GM23338 (cell line): ENCODE data around the gene DRD5. TPM values are rescaled to one million over a fixed set of nuclear protein-coding genes. Genes with fewer than 3 reads are reported as not detected.

Experiments used
- ATAC-seq: fragments of 200-7000 bp; cut with Tn5 transposase; 3 replicates; pipeline ENCODE4 v1.9.1; 2020
- DNase-seq: peaks from one replicate; pipeline ENCODE4 v3.0.0-alpha.2; 2015; ENCODE audit warnings: low spot score
- H2AFZ ChIP-seq: fragments of 200-600 bp; sonication (generic); 2 replicates; pipeline ENCODE4 v1.8.0; 2016; ENCODE audit warnings: antibody characterized with exemption, mild to moderate bottlenecking, moderate library complexity
- H3F3A ChIP-seq: fragments of 200-600 bp; sonication (generic); replicated peaks from 2 replicates; pipeline ENCODE4 v1.8.0; 2017; ENCODE audit warnings: antibody characterized with exemption, mixed run types, low read depth
- H3K27ac ChIP-seq: fragments of 200-600 bp; sonication (generic); 2 replicates; pipeline ENCODE4 v1.6.1; 2016; ENCODE audit warnings: low read depth
- H3K27me3 ChIP-seq: fragments of 200-600 bp; sonication (generic); 2 replicates; pipeline ENCODE4 v1.8.0; 2016; ENCODE audit warnings: mild to moderate bottlenecking, mixed run types, moderate library complexity; ENCODE audit not compliant: insufficient read depth
- H3K36me3 ChIP-seq: fragments of 200-600 bp; sonication (generic); 2 replicates; pipeline ENCODE4 v1.8.0; 2016; ENCODE audit warnings: mild to moderate bottlenecking; ENCODE audit not compliant: insufficient read depth
- H3K4me1 ChIP-seq: fragments of 200-600 bp; sonication (generic); 2 replicates; pipeline ENCODE4 v1.8.0; 2016; ENCODE audit warnings: mild to moderate bottlenecking, moderate library complexity; ENCODE audit not compliant: insufficient read depth
- H3K4me2 ChIP-seq: fragments of 200-600 bp; sonication (generic); 2 replicates; pipeline ENCODE4 v1.7.1; 2017; ENCODE audit warnings: mixed run types
- H3K4me3 ChIP-seq: fragments of 200-600 bp; sonication (generic); 2 replicates; pipeline ENCODE4 v1.6.1; 2016; ENCODE audit warnings: mixed run types
- H3K79me2 ChIP-seq: fragments of 200-600 bp; sonication (generic); replicated peaks from 2 replicates; pipeline ENCODE4 v1.8.0; 2017; ENCODE audit warnings: mild to moderate bottlenecking; ENCODE audit not compliant: insufficient read depth
- H3K9me2 ChIP-seq: fragments of 200-600 bp; sonication (generic); 2 replicates; pipeline ENCODE4 v1.8.0; 2017; ENCODE audit not compliant: insufficient read depth
- H4K20me1 ChIP-seq: fragments of 200-600 bp; sonication (generic); replicated peaks from 2 replicates; pipeline ENCODE4 v1.8.0; 2017; ENCODE audit warnings: mild to moderate bottlenecking; ENCODE audit not compliant: insufficient read depth
- H3K27ac Mint-ChIP-seq: 2 replicates; pipeline ENCODE4 v1.8.0; 2020; ENCODE audit warnings: inconsistent platforms, mild to moderate bottlenecking, moderate library complexity, mixed read lengths
- H3K27me3 Mint-ChIP-seq: 3 replicates; pipeline ENCODE4 v1.8.0; 2022; ENCODE audit warnings: low read depth, mild to moderate bottlenecking, moderate library complexity, mixed read lengths, inconsistent platforms; ENCODE audit not compliant: insufficient read depth, poor library complexity
- H3K36me3 Mint-ChIP-seq: 3 replicates; pipeline ENCODE4 v1.8.0; 2021; ENCODE audit warnings: low read depth, mild to moderate bottlenecking, inconsistent platforms, moderate library complexity, mixed read lengths
- H3K4me1 Mint-ChIP-seq: 3 replicates; pipeline ENCODE4 v1.8.0; 2020; ENCODE audit warnings: mild to moderate bottlenecking, inconsistent platforms, mixed read lengths
- H3K4me3 Mint-ChIP-seq: 3 replicates; pipeline ENCODE4 v1.8.0; 2021; ENCODE audit warnings: moderate library complexity, mild to moderate bottlenecking, inconsistent platforms, mixed read lengths
- H3K9me3 Mint-ChIP-seq: 3 replicates; pipeline ENCODE4 v1.8.0; 2020; ENCODE audit warnings: moderate library complexity, mild to moderate bottlenecking, inconsistent platforms, mixed read lengths
- REST ChIP-seq: IDR thresholded peaks from one replicate; pipeline ENCODE4 v1.6.1; 2018; ENCODE audit warnings: antibody characterized with exemption; ENCODE audit not compliant: unreplicated experiment
- ZNF462 ChIP-seq: fragments of 250-450 bp; sonication (Bioruptor Pico); IDR thresholded peaks from 2 replicates; pipeline ENCODE4 v1.5.0; 2020; ENCODE audit warnings: mild to moderate bottlenecking, moderate library complexity
- polyA plus RNA-seq: library from polyadenylated mRNA; unstranded; fragments of >200 nt; fragmentation: Nextera tagmentation; extraction: Ambion mirVana; gene quantifications from 2 replicates; pipeline ENCODE4 v1.2.1, GENCODE V29; 2016
- total RNA-seq: library from RNA; depleted of rRNA; stranded (reverse); fragments of >200 nt; shearing (Covaris generic); gene quantifications from 2 replicates; pipeline ENCODE4 v1.2.3, GENCODE V29; 2014

DRD5 gene
- total and polyA plus RNA-seq, 2 experiments from 2014 or later = 0.08 to 0.24 TPM

- Histone ChIP-seq H3K79me2 (no peaks in the 10 kb centered on the region), H3K9me2 (no peaks in the 10 kb centered on the region), H3K4me1 (no peaks in the 10 kb centered on the region), H3K27ac (no peak overlapping the region), H3K27me3 (no peaks in the 10 kb centered on the region), H3K4me2 (no peak overlapping the region), H3K4me3 (no peak overlapping the region), H4K20me1 (no peaks in the 10 kb centered on the region), H3F3A (no peaks in the 10 kb centered on the region), H3K36me3 (no peaks in the 10 kb centered on the region), H2AFZ (no peak overlapping the region)
- Mint-ChIP-seq H3K4me1 (no peaks in the 10 kb centered on the region), H3K27ac (no peak overlapping the region), H3K27me3 (peaks cover 11% of the 10 kb centered on the region), H3K9me3 (no peaks in the 10 kb centered on the region), H3K36me3 (no peaks in the 10 kb centered on the region), H3K4me3 (no peak overlapping the region)
- no peak for ATAC-seq
- no peak for TF ChIP-seq REST
- no peak for TF ChIP-seq ZNF462 (CRISPR knock-in tag)
- no peak for DNase-seq
Observed at GRCh38 chr4:9771034-9771433, 10.4 kb upstream of the DRD5 start.
